Activated CD8-positive, alpha-beta memory T cell treated with anti-CD3 and anti-CD28 coated beads, Interleukin-2, amount 10 ng/mL, durations not matched to agents 7 days and 5 days (primary cell): Measurements from ENCODE around the gene TNC. TPM values are rescaled to one million over a fixed set of nuclear protein-coding genes. Genes with fewer than 3 reads are reported as not detected.

ENCODE experiments used
- ATAC-seq: fragments of 150-1000 bp; cut with Tn5 transposase; one replicate; pipeline ENCODE4 v1.10.0; 2021; ENCODE audit warnings: moderate library complexity
- CTCF ChIA-PET: fragments of 350-600 bp; sonication (Branson Sonifier 250); formaldehyde crosslinking; loops from one replicate; lab custom pipeline; 2021; ENCODE audit warnings: antibody characterized with exemption; lab: Charles Lee
- DNase-seq: peaks from one replicate; pipeline ENCODE4 v3.0.0-alpha.2; 2020
- H3K27ac Mint-ChIP-seq: one replicate; pipeline ENCODE4 v1.8.0; 2021; ENCODE audit warnings: mild to moderate bottlenecking, mixed read lengths
- H3K27me3 Mint-ChIP-seq: one replicate; pipeline ENCODE4 v1.8.0; 2021; ENCODE audit warnings: mixed read lengths
- H3K36me3 Mint-ChIP-seq: one replicate; pipeline ENCODE4 v1.8.0; 2021; ENCODE audit warnings: mild to moderate bottlenecking, mixed read lengths
- H3K4me1 Mint-ChIP-seq: one replicate; pipeline ENCODE4 v1.8.0; 2021; ENCODE audit warnings: mixed read lengths
- H3K4me3 Mint-ChIP-seq: one replicate; pipeline ENCODE4 v1.8.0; 2021; ENCODE audit warnings: mild to moderate bottlenecking, moderate library complexity, mixed read lengths
- H3K9me3 Mint-ChIP-seq: one replicate; pipeline ENCODE4 v1.8.0; 2022; ENCODE audit warnings: low read depth, mixed read lengths
- total RNA-seq, 2 experiments: library from RNA; stranded (reverse); gene quantifications; one replicate each; pipeline ENCODE4 v1.2.3, GENCODE V29; 2021

Gene TNC
- total RNA-seq, 2 experiments from 2014 or later = 0.32 to 0.61 TPM

GRCh38 chr9:115000217-115000639 is 117.7 kb downstream of the TNC start:
- peaks cover 21% of the 10 kb centered on the region for H3K4me1 Mint-ChIP-seq
- CTCF ChIA-PET = interaction anchor here (1.1 kb wide), 1 partner anchor 71 kb away, joined by 3 read pairs; no protein-coding TSS in a partner anchor
- DNase-seq (no peak), ATAC-seq (no peak)
- no peak overlapping the region for H3K27ac Mint-ChIP-seq
- peaks cover 5% of the 10 kb centered on the region for H3K27me3 Mint-ChIP-seq
- H3K36me3 Mint-ChIP-seq = peaks cover 6% of the 10 kb centered on the region
- no peak overlapping the region for H3K4me3 Mint-ChIP-seq
- no peaks in the 10 kb centered on the region for H3K9me3 Mint-ChIP-seq

GRCh38 chr9:114998326-114998725 is 119.6 kb downstream of the TNC start:
- Mint-ChIP-seq H3K9me3 (no peaks in the 10 kb centered on the region), H3K27ac (no peak overlapping the region), H3K36me3 (peaks cover 6% of the 10 kb centered on the region), H3K4me1 (peaks cover 13% of the 10 kb centered on the region), H3K4me3 (no peak overlapping the region), H3K27me3 (peaks cover 5% of the 10 kb centered on the region)
- ATAC-seq (no peak), DNase-seq (no peak)
- CTCF ChIA-PET = interaction anchor here (0.8 to 1.7 kb wide), 2 partner anchors 314 to 317 kb away, joined by 3 to 5 read pairs; partner anchors contain the start of gene TEX48

DNA sequence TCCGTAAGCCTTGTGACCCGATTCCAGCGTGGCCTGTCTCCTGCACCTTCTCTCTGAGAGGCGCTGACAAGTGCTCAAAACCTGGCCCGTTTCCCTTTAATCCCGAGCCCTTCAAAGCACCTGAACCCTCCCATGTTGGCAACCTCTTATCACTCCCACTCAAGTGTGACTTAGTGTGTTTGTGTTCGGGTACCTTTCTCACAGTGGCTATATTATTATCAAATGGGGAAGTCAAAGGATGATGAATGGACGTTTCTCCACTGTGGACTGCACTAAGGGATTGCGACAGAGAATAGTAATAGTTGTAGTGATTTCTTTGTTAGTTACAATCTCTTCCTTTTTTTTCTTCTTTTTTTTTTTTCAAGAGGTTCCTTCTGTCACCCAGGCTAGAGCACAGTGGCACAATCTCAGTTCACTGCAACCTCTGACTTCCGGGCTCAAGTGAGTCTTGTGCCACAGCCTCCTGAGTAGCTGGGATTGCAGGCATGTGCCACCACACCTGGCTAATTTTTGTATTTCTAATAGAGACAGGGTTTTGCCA is 122.2 kb downstream of the TNC start:
- no peak for ATAC-seq
- no peak for DNase-seq
- Mint-ChIP-seq H3K27me3 (peaks cover 5% of the 10 kb centered on the region), H3K4me1 (peaks cover 15% of the 10 kb centered on the region), H3K36me3 (peaks cover 1% of the 10 kb centered on the region), H3K27ac (no peak overlapping the region), H3K9me3 (no peaks in the 10 kb centered on the region), H3K4me3 (no peak overlapping the region)
- CTCF ChIA-PET = no interaction called here

GRCh38 chr9:114994768-114995167 is 123.2 kb downstream of the TNC start:
- H3K36me3 Mint-ChIP-seq = peaks cover 1% of the 10 kb centered on the region
- H3K27ac Mint-ChIP-seq = no peak overlapping the region
- no peaks in the 10 kb centered on the region for H3K9me3 Mint-ChIP-seq
- peaks cover 17% of the 10 kb centered on the region for H3K4me1 Mint-ChIP-seq
- H3K4me3 Mint-ChIP-seq = no peak overlapping the region
- CTCF ChIA-PET = no interaction called here
- no peak for ATAC-seq
- peaks cover 3% of the 10 kb centered on the region for H3K27me3 Mint-ChIP-seq
- DNase-seq = no peak

GRCh38 chr9:114991861-114992260 is 126.1 kb downstream of the TNC start:
- H3K36me3 Mint-ChIP-seq = no peaks in the 10 kb centered on the region
- peaks cover 30% of the 10 kb centered on the region for H3K4me1 Mint-ChIP-seq
- no peak overlapping the region for H3K4me3 Mint-ChIP-seq
- CTCF ChIA-PET = interaction anchor here (0.9 kb wide), 1 partner anchor 70 kb away, joined by 4 read pairs; no protein-coding TSS in a partner anchor
- H3K9me3 Mint-ChIP-seq = no peaks in the 10 kb centered on the region
- H3K27me3 Mint-ChIP-seq = no peaks in the 10 kb centered on the region
- no peak overlapping the region for H3K27ac Mint-ChIP-seq
- ATAC-seq (no peak), DNase-seq (no peak)

GRCh38 chr9:114990901-114991300 is 127.1 kb downstream of the TNC start:
- ATAC-seq = no peak
- no peak for DNase-seq
- CTCF ChIA-PET = interaction anchor here (0.7 to 0.9 kb wide), 2 partner anchors 11 to 69 kb away, joined by 4 read pairs; no protein-coding TSS in a partner anchor
- Mint-ChIP-seq H3K4me3 (no peak overlapping the region), H3K4me1 (peaks cover 30% of the 10 kb centered on the region), H3K36me3 (no peaks in the 10 kb centered on the region), H3K9me3 (no peaks in the 10 kb centered on the region), H3K27me3 (no peaks in the 10 kb centered on the region), H3K27ac (no peak overlapping the region)

- DNase-seq (no peak), ATAC-seq (peak; percentile 59)
- H3K27ac Mint-ChIP-seq = peak overlapping the region; percentile 65
- H3K27me3 Mint-ChIP-seq = no peaks in the 10 kb centered on the region
- H3K4me1 Mint-ChIP-seq = peaks cover 30% of the 10 kb centered on the region
- no peak overlapping the region for H3K4me3 Mint-ChIP-seq
- no peaks in the 10 kb centered on the region for H3K9me3 Mint-ChIP-seq
- H3K36me3 Mint-ChIP-seq = no peaks in the 10 kb centered on the region
- CTCF ChIA-PET = interaction anchor here (0.9 to 1.8 kb wide), 5 partner anchors 13 to 336 kb away, joined by 3 to 8 read pairs (median 3); partner anchors contain the start of gene TNFSF8
Observed at GRCh38 chr9:114989600-114990410, 128.2 kb downstream of the TNC start.

DNA sequence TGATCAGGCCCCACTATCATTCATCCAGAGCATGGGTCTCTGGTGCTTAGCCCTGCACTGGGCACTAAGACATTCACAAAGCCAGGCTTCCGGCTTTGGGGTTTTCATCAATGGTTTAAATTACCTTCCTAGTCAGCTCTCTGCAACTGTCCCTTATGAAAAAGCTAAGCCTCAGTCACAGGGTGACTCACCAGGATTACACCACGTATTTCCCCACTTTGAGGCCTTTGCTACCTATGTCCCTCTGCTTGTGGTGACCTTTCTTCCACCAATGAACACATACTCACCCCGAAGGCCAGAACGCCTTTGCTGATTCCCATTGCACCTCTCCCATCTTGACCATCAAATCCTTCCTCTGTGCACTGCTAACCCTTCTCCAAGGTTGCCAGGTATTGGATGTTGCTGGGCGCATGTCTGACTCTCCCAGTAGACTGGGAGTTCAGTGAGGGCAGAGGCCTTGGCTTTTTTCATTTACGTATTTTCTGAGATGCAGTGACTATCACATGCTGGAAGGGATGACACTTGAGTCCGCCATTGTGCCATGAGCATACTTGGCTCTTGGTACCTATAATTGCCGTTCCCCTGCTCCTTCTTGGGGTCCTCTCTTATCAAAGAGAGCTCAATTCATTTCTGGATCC is 128.9 kb downstream of the TNC start:
- H3K4me3 Mint-ChIP-seq = no peak overlapping the region
- CTCF ChIA-PET = interaction anchor here (0.9 to 1.8 kb wide), 6 partner anchors 11 to 336 kb away, joined by 3 to 8 read pairs (median 3); partner anchors contain the start of gene TNFSF8
- H3K9me3 Mint-ChIP-seq = no peaks in the 10 kb centered on the region
- DNase-seq (peak; percentile 59), ATAC-seq (peak; percentile 71)
- peak overlapping the region; percentile 65 for H3K27ac Mint-ChIP-seq
- no peaks in the 10 kb centered on the region for H3K36me3 Mint-ChIP-seq
- peaks cover 30% of the 10 kb centered on the region for H3K4me1 Mint-ChIP-seq
- no peaks in the 10 kb centered on the region for H3K27me3 Mint-ChIP-seq

DNA sequence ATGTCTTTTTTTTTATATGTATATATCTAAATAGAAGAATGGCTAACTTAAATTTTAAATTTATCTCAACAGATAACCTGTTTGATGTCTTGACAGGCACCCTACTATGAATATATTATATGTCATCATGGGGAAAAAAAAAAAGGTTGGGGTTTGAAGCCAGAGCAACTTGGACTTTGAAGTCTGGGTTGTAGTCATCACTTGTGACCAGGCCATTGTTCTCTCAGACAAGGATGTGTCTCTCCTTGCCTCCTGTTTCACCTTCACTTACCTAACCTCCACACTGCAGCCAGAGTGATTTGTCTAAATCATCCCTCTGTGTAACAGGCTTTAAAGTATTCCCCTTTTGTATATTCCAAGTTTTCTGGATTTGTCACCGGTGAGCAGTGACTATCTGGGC is 130.8 kb downstream of the TNC start:
- Mint-ChIP-seq H3K9me3 (no peaks in the 10 kb centered on the region), H3K27ac (no peak overlapping the region), H3K4me3 (no peak overlapping the region), H3K36me3 (no peaks in the 10 kb centered on the region), H3K27me3 (peaks cover 4% of the 10 kb centered on the region), H3K4me1 (peaks cover 30% of the 10 kb centered on the region)
- CTCF ChIA-PET = no interaction called here
- ATAC-seq (no peak), DNase-seq (no peak)

GRCh38 chr9:114985959-114986501 is 131.9 kb downstream of the TNC start:
- Mint-ChIP-seq H3K27me3 (peaks cover 7% of the 10 kb centered on the region), H3K4me1 (peaks cover 27% of the 10 kb centered on the region), H3K36me3 (no peaks in the 10 kb centered on the region), H3K9me3 (no peaks in the 10 kb centered on the region), H3K27ac (no peak overlapping the region), H3K4me3 (no peak overlapping the region)
- ATAC-seq (no peak), DNase-seq (no peak)
- CTCF ChIA-PET = interaction anchor here (1.1 kb wide), 1 partner anchor 305 kb away, joined by 3 read pairs; no protein-coding TSS in a partner anchor

GRCh38 chr9:114981063-114981462 is 136.9 kb downstream of the TNC start:
- H3K27me3 Mint-ChIP-seq = peaks cover 10% of the 10 kb centered on the region
- ATAC-seq = no peak

GRCh38 chr9:114973216-114973615 is 144.7 kb downstream of the TNC start:
- DNase-seq = no peak
- peaks cover 4% of the 10 kb centered on the region for H3K4me1 Mint-ChIP-seq
- peaks cover 2% of the 10 kb centered on the region for H3K36me3 Mint-ChIP-seq
- no peaks in the 10 kb centered on the region for H3K27me3 Mint-ChIP-seq
- CTCF ChIA-PET = no interaction called here
- no peak overlapping the region for H3K4me3 Mint-ChIP-seq
- H3K9me3 Mint-ChIP-seq = no peaks in the 10 kb centered on the region
- no peak overlapping the region for H3K27ac Mint-ChIP-seq
- no peak for ATAC-seq

More at GRCh38 chr9:114981063-114981462, 136.9 kb downstream of the TNC start:
- H3K27ac Mint-ChIP-seq = no peak overlapping the region
- CTCF ChIA-PET = interaction anchor here (1.4 kb wide), 1 partner anchor 10 kb away, joined by 4 read pairs; no protein-coding TSS in a partner anchor
- H3K9me3 Mint-ChIP-seq = no peaks in the 10 kb centered on the region
- H3K36me3 Mint-ChIP-seq = peaks cover 4% of the 10 kb centered on the region
- DNase-seq = no peak
- H3K4me3 Mint-ChIP-seq = no peak overlapping the region
- H3K4me1 Mint-ChIP-seq = no peaks in the 10 kb centered on the region
